CD4-positive, alpha-beta T cell treated with Interleukin-6 at 100 ng/mL for 8 hours (primary cell): ENCODE data around the gene COTL1.
A peak's percentile ranks its signal among the peaks of the same experiment; 100 is the strongest.
"Not testable (repeated sequence)": the region's sequence is repeated elsewhere in the genome, so short reads cannot be mapped to it uniquely, and the experiment has no call there.

ENCODE experiments used
- DNase-seq: peaks from one replicate; pipeline ENCODE4 v3.0.0-alpha.2; 2020; ENCODE audit warnings: mixed read lengths, low spot score

COTL1 gene

DNA sequence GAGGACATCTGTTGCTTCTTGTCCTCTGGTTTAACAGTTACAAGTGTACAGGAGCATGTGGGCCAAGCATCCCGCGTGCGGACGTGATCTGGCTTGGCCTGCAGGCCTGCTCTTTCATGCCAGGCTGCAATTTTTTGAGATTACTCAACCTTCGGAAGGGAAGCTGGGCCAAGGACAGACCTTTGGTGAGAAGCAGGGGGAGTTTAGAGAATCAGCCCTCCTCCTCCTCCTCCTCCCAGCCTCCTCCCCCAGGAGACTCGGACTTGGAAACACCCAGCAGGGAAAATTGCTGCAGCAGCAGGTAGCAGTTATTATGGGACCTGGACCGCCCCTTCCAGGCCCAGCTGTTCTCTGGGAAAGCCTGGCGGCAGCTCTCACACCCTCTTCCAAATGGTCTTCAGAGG is 25.3 kb upstream of the COTL1 start:
- DNase-seq: no peak

DNA sequence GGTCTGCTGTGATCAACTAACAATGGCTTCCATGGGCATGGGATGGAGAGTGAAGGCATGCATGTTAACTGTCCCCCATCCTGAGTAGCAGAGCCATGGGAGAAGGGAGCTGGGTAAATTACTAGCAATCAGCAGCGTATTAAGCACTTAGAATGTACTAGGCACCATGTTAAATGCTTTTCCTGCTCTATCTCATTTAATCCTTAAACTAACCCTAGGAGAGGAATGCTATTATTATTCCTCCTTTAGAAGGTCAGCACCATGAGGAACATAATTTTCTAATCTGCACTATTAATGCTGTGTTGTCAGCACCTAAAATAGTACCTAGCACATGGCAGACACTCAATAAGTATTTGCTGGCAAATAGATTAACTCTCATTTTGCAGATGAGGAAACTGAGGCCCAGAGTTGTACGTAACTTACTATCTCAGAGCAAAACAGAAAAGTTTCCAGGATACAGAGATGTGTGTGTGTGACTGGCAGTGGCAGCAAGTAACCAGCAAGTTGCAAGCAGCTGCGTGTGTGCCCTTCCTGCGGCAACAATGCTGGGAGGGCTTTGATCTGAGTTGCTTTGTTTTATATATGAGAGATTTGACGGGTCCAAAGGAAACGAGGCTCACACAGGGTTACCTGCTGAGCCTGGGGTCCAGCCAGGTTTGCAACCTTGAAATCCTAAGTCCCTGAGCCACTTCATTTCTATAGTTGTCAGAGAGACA is 23.9 kb upstream of the COTL1 start:
- DNase-seq: peak; percentile 45

DNA sequence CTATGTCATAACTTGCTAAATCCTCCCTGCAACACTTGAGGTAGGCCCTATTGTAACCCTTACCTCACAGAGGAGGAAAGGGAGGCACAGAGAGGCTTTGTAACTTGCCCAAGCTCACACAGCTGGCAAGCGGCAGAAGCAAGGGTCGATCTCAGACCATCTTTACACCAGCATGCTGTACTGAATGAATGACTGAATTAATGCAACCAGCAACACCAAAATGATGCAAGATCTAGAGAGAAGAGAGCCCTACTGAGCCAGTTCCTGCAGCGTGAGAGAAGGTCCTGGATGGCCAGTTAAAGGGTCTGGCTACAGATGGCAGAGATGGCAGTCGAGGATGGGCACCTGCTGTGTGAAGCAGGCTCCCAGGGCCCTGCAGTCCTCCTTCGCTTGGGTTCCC is 22.3 kb upstream of the COTL1 start:
- DNase-seq: no peak

DNA sequence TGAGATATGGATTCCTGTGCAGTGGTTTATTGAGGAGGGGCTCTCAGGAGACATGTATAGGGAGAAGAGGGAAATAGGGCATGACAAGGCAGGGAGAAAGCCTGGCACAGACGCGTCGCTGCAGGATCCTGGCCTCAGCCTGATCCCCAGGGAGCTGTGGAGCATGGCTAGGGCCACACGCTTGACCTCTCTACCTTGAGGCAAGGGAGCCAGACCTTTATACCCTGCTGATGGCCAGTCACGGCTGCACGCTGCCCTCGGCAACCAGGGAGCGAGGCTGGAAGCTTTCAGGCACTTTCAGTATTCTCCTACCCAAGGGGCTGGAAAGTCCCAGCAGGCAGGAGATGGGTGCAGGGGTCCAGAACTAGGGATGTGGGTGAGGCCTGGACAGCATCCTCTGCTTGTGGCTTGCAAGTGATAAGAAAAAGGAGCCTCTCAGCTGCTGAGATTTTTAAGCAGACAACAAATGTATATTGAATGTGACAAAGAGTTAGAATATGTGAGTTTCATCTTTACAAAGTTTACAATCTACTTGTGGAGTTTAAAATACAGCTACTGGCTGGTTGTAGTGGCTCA is 20.4 kb upstream of the COTL1 start:
- no peak for DNase-seq

DNA sequence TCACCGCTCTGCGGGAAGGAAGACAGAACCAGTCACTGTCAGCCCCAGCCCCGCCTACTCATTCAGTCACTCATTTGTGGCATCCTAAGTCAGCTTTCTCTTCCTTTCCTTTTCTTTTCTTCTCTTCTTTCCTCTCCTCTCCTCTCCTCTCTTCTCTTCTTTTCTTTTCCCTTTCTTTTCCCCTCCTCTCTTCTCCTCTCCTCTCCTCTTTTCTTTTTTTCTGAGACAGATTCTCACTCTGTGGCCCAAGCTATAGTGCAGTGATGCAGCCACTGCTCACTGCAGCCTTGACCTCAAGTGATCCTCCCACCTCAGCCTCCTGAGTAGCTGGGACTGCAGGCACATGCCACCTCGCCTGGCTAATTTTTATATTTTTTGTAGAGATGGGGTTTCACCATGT is 19.8 kb upstream of the COTL1 start:
- no peak for DNase-seq

DNA sequence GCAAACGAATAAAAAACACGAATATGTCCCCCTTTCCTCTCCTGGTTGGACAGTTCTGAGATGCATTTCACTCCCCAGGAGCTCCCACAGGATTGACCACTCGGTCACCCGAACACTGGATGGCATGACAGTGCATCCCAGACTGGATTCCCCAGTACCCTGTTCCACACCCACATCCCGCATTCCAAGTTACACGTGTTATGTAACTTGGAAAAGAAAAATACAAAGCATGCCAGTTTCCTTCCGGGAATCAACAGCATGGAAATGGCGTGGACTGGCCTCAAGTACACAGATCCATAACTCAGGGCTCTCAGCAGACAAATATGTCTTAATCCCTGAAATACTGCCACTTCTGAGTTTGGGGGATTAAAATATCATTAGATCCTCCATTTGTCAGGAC is 17.8 kb upstream of the COTL1 start:
- no peak for DNase-seq

DNA sequence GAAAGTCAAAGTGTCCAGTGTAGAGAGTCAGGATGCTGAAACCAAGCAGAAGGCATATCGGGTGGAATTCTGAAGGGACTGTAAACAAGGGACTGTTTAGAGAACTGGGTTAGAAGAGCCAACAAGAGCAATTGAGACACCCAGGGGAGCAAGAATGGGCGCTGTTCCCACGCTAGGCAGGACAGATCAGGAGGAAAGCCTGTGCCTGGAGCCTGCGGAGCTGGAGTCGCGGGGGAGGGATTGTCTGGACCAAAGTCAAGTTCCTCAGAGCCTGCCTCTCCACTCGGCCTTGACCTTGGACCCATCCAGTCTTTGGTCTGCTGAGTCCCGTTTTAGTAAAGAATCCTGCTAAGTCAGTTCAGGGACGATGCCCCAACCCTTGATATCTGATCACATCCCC is 15.7 kb upstream of the COTL1 start:
- DNase-seq: no peak

DNA sequence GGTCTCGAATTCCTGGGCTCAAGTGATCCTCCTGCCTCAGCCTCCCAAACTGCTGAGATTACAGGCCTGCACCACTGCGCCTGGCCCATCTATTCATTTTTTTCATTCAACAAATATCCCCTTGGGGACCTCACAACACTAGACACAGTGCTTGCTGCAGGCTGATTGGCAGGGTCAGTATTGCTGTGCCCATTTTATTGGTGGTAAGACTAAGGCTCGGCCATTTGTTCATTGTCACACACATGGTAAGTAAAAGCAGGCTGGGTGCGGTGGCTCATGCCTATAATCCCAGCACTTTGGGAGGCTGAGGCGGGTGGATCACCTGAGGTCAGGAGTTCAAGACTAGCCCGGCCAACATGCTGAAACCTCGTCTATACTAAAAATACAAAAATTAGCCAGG is 15.0 kb upstream of the COTL1 start:
- not testable (repeated sequence) for DNase-seq

DNA sequence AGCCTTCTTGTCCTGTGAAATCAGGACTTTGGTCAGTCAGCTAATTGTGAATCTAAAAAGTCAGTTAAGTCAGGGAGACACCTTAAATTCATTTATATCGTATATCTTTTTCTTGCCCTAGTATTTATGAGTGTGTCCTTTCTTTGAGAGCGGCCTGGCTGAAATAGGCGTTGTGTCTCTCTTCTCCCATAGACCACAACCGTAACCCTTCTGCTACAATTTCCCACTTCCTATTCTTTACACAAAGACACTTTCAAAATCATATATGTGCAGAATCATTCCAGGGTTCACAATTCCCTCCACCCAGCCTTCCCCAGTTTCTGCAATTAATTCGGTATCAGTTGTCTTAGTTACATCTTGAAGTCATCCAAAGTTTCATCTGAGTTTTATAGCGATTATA is 14.0 kb upstream of the COTL1 start:
- no peak for DNase-seq

DNA sequence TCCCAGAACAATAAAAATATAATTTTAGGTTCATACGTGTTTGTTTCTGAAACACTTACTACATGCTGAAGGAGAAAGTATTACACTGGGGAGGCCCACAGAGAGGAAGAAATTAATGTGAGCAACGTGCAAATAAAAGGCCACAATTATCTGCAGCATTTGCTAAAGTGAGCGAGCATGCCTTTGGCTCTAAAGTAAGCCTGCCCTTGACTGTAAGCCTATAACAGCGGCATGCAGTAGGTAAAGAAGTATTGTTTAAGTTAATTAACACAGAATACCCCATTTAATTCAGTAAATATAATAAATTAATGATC is 13.2 kb upstream of the COTL1 start:
- peak; percentile 26 for DNase-seq

DNA sequence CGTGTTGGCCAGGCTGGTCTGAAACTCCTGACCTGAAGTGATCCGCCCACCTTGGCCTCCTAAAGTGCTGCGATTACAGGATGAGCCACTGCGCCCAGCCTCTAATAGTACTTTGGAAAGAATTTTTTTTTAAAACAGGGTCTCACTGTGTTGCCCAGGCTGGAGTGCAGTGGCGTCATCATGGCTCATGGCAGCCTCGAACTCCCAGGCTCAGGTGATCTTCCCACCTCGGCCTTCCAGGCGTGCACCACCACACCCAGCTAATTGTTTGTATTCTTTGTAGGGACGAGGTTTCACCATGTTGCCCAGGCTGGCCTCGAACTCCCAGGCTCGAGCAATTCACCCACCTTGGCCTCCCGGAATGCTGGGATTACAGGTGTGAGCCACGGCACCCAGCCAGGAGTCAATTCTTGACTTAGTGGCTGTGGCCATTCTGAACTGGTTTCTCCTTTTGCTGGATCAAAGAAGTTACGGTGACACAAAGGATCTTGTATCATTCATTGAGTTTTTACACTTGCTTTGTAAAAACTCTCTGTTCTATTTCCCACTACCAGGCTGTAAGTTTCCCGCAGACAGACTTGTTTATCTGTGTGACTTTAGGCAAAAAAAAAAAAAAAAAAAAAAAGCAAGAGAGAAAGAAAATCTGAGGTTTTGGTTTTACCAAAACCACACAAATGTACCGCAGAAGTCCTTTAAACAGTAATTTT is 12.7 kb upstream of the COTL1 start:
- DNase-seq: peak; percentile 25

DNA sequence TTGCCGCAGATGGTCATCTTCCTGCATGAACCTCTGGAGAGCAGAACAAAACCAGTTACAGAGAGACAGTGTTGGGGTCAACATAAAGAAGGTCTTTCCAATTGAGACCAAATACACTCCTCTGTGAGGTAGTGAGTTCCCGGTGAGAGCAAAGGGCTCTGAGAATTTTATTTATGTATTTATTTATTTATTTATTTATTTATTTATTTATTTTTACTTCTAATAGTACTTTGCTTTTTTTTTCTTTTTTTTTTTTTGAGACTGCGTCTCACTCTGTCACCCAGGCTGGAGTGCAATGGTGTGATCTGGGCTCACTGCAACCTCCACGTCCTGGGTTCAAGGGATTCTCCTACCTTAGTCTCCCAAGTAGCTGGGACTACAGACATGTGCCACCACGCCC is 12.1 kb upstream of the COTL1 start:
- DNase-seq: no peak

DNA sequence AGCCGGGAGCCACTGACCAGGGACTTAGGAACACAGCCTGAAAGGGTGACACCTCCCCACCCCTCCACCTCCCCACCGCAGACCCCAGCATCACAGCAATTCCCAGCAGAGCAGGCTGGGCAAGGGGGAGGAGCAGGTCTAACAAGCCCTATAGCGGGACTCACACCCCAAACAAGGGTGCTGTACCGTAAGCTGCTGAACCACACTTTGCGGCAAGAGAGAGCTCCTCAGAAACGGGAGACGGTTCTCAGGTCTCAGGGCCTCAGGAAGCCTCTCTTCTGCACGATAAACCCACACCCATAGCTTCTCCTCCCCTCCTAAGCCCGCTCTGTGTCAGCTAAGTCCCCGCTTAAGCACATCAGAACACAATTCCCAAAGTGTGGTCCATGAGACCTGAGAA is 11.7 kb upstream of the COTL1 start:
- no peak for DNase-seq

DNA sequence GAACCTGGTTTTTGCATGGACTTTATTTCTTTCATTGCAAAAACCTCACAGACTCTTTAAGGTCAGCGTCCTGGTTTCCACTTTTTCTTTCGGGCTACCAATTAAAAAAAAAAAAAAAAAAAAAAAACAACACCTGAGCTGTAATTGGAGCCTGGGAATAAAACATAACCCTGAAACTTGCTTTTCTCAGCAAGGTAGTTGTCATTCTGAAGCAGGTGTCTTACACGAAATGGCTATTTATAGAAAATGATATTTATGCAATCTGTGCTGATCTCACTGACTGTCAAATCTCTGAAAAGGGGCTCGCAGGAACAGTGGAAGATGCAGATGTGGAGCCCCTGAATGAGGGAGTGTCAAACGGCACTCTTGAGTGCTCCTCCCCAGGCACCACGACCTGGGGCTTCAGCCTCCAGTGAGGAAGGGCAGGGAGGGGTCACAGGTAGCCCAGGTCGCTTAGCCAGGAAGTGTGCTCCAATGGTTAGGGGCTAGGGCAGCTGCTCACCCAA is 10.4 kb upstream of the COTL1 start:
- DNase-seq: no peak

DNA sequence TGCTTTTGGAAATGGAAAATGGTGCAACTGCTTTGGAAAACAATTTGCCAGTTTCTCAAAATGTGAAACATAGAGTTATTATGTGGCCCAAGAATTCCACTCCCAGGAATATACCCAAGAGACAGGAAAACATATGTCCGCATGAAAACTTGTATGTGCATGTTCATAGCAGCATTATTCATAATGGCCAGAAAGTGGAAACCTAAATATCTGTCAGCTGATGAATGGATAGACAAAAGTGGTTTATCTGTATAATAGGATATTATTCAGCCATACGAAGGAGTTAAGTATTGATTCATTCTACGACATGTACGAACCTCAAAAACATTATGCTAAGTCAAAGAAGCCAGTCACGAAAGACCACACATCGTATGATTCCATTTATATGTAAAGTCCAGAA is 7.7 kb upstream of the COTL1 start:
- no peak for DNase-seq

DNA sequence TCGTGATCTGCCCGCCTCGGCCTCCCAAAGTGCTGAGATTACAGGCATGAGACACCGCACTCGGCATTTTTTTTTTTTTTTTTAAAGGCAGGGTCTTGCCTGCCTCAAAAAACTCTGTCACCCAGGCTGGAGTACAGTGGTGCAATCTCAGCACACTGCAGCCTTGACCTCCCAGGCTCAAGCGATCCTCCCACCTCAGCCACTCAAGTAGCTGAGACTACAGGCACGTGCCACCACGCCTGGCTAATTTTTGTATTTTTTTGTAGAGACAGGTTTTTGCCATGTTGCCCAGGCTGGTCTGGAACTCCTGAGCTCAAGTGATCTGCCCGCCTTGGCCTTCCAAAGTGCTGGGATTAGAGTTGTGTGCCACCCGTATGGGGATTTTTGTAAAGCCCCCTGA is 3.0 kb upstream of the COTL1 start:
- not testable (repeated sequence) for DNase-seq

DNA sequence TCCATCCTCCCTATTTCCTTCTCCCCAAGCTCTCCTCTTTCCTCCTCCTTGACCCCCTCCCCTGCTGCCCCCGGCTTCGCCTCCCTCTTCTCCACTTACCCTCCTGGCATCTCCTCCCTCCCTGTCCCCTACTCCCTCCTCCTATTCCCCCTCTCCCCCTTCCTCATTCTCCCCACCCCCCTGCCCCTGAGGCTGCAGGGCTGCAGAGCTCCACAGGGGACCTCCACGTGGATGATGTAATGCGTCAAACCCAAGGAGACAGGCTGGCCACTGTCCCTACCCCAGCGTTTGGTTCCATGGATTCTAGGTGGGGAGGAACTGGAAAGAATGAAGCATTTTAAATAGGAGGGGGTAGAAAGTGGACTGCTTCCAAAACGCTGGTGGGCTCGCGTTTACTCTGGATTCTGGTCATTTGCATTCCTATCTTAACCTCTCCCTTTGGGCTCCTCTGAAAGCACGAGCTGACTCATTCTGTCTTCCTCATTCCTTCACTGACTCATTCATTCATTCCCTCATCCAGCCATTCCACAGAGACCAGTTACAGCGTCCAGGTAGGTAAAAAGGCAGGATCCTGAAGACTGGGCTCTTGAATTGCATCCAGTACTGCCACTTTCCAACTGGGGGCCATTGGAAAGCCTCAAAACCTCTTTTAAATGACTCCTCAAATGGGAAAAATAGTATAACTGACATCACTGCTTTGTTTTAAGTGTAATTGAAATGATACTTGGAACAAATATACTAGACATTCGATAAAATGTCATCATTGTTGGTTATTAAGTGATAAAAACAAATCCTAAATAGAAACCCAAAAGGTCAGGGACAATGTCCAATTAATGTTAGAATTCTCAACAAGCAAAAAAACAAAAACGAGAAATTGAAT is 943 bp upstream of the COTL1 start:
- DNase-seq: no peak

DNA sequence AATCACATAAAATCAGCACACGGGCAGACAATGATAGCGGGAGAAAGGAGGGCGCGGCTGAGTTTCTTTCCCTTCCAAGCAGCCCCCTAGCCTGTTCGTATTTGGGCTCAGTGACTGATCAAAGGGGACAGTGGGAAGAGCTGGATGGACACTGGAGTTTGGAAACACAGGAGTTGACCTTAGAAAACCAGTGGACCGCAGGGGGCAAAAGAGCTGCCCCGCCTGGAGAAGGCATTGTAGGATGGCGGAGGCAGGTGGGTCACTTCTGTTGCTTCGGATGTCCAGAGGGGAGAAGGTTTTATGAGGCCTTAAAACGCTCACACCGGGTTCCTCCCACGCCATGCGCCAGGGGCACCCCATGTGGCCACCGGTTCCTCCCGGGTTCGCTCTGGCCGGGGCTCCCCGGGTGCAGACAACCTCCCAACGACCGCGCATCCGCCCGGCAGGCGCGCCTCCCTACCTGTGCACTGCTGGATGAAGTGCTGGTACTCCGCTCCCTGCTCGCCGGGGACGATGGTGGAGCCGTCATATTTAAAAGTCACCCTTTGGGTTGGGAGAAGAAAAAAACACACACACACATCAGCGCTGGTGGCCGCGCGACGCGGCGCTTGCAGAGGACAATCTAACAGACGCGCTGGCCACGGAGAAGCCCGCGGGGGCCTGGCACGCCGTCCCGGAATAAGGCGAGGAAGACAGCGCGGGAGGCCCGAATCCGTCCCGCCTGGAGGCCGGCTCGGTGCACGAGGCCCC is 662 bp downstream of the COTL1 start:
- peak; percentile 53 for DNase-seq

DNA sequence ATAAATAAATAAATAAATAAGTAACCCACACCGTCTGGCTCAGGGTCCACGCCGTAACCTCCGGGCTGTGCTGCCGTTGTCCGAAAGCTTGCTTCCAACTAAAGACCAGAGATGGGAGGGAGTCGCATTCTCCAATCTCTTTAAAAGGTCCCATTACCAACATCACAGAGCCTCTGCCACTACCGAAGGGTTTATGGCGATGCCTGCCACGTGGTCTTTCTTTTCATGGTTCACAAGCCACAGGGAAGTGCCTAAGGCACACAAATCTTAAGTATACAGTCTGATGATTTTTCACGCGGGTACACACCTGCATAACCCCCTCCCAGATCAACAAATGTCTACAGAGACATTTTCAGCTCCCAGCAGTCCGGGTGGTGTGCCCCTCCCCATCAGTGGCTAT is 1.4 kb downstream of the COTL1 start:
- peak; percentile 35 for DNase-seq

DNA sequence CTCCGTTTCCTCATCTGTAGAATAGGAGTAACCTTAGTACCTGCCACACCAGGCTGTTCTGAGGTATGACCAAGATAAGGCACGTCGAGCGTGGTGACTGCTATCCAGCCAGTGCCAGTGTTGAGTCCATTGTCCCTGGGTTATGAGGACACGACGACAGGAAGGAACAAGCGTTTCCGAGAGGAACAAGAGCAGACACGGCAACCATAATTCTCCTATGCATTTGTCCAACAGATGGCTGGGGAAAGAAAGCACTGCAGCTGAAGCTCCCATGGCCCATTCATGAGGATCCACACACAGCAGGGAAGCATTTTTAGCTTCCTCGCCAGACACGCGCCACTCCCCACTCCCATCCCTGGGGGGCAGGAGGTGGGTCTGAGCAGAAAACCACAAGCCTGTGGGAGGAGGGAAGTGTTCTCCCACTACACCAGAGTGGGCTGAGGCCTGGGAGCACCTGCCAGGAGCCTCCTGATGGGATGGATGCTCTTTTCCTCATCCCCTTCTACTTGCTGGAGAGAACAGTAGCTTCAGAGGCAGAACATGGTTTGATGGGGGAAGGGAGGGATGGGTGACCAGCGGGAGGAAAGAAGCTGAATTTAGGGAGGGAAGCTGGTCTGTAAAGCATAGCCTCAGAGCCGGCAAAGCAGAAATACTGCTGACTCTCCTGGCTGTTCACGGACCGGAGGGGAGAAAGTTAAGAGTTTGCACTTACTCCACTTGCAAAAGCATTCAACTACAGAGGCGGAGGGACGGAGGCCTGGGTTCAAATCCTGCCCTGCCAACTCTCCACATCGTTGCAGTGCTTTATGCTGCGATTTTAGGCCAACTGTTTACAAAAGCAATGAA is 2.7 kb downstream of the COTL1 start:
- no peak for DNase-seq

DNA sequence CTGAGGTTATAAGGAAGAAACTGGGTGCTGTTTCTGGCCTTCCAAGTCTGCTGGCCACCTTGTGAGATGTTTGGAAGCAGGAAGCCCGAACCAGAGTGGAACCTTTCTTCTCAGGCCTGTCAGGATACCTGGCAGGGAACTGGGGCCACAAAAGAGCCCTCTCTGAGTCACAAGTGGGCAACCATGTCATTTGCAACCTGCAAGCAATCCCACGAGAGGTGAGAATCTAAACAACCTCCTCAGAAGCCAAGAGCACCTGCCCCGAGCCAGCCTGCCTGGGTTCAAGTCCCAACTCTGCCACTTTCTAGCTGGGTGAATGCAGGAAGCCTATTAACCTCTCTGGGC is 3.3 kb downstream of the COTL1 start:
- no peak for DNase-seq
